Pancreas (tissue), 10 donors: ENCODE data around the gene ARHGAP32. TPM values are rescaled to one million over a fixed set of nuclear protein-coding genes. Genes with fewer than 3 reads are reported as not detected.
A peak's percentile ranks its signal among the peaks of the same experiment; 100 is the strongest.

Source experiments
- ATAC-seq, 4 donors: fragments of 200-7000 bp; cut with Tn5 transposase; one replicate each; pipeline versions ENCODE4 v1.8.0 to v1.9.1; 2020; ENCODE audit warnings: mild to moderate bottlenecking in 4 of 4, moderate library complexity in 4 of 4
- DNase-seq, 6 donors: peaks; one replicate each; pipeline ENCODE4 v3.0.0-alpha.2; 2020
- FAIRE-seq: peaks from 2 replicates; lab custom pipeline; 2012; peaks lifted over from hg19 to GRCh38; lab: Jason Lieb, UNC
- H3K27ac ChIP-seq, 4 donors: fragments of 200-600 bp; sonication (generic); 1 replicate in 3 of 4; 2 replicates in 1 of 4; pipeline versions ENCODE4 v1.5.0 to v1.8.0; 2020
- H3K27me3 ChIP-seq, 4 donors: fragments of 200-600 bp; one replicate each; pipeline ENCODE4 v1.8.0; 2021
- H3K36me3 ChIP-seq, 3 donors: fragments of 200-600 bp; sonication (generic) in 1 of 3; one replicate each; pipeline versions ENCODE4 v1.5.0 to v1.8.0; 2020 to 2021
- H3K4me1 ChIP-seq, 3 donors: fragments of 200-600 bp; one replicate each; pipeline ENCODE4 v1.8.0; 2021
- H3K4me3 ChIP-seq, 4 donors: fragments of 200-600 bp; sonication (generic) in 2 of 4; one replicate each; pipeline versions ENCODE4 v1.5.0 to v1.8.0; 2020 to 2021
- H3K9me3 ChIP-seq, 4 donors: fragments of 200-600 bp; one replicate each; pipeline ENCODE4 v1.8.0; 2021
- CTCF ChIP-seq, 4 donors: fragments of 200-600 bp; sonication (generic) in 3 of 4; IDR thresholded peaks; one replicate each; pipeline versions ENCODE4 v1.5.0 to v1.8.0; 2021; ENCODE audit warnings: antibody characterized with exemption in 4 of 4
- WGBS, 2 donors: extraction: QIAGEN DNeasy Blood & Tissue Kit; methylation state at CpG; one replicate each; pipeline ENCODE4 v1.1.7; 2013; 5-methylcytosine and 5-hydroxymethylcytosine counted together
- intact Hi-C, 3 donors: fragments of 100-400 bp; cut with DNase I; formaldehyde crosslinking; loops; one replicate each; pipeline versions ENCODE4 v1.11.1 to v1.14.2; 2022
- polyA plus RNA-seq, 2 donors: library from polyadenylated mRNA; stranded (reverse); fragments of 200-250 nt; gene quantifications; one replicate each; pipeline ENCODE4 v1.2.3, GENCODE V29; 2013
- total RNA-seq, 6 donors: library from RNA; stranded (reverse); fragmentation: NEBNext Ultra II Directional in 4 of 6; extraction: Animal tissue kit (Norgen Biotek cat#: 25700) in 4 of 6; gene quantifications; one replicate each; pipeline versions ENCODE4 v1.2.1 to v1.2.4, GENCODE V29; 2021 to 2023
- donor health status: healthy with polysubstance abuse.
- donor health status: DM: no; HTN: no; CAD: no; lungs with moderate emphysema.
- donor health status: DM: no; HTN: no; CAD: no.
- donor health status: control.
- donor health status: control.
- donor health status: Bipolar disorder and iron deficiency.
- donor health status: DM: yes; HTN: yes; CAD: no.
- donor health status: DM: no; HTN: no; CAD: no.
- donor health status: DM: no; HTN: no; CAD: no.
- donor health status: DM: yes; HTN: yes; CAD: no.

The ARHGAP32 gene
- total and polyA plus RNA-seq, 8 donors: 5.0 to 36.6 (median 22.3) TPM

GRCh38 chr11:128948583-128948982 is 243.5 kb downstream of the ARHGAP32 start:
- intact Hi-C loops: no loop called here
- no peak for FAIRE-seq
- WGBS, 2 donors: 73 to 82% methylated on average over 3 of the region's 3 CpGs

GRCh38 chr11:128947773-128948172 is 244.4 kb downstream of the ARHGAP32 start:
- intact Hi-C loops: no loop called here
- Histone ChIP-seq H3K27ac (no peak overlapping the region), H3K27me3 (no peaks in the 10 kb centered on the region), H3K4me1 (peaks cover 0 to 10% (median 8%) of the 10 kb centered on the region in 3 donors), H3K36me3 (no peaks in the 10 kb centered on the region), H3K4me3 (no peak overlapping the region), H3K9me3 (no peaks in the 10 kb centered on the region)
- 84 to 87% methylated on average over 2 of the region's 2 CpGs for WGBS, 2 donors
- FAIRE-seq: no peak
- no peak for ATAC-seq
- DNase-seq: no peak
- no peak for TF ChIP-seq CTCF (IDR thresholded peaks at IDR 0.05)

More at GRCh38 chr11:128948583-128948982, 243.5 kb downstream of the ARHGAP32 start:
- Histone ChIP-seq H3K36me3 (no peaks in the 10 kb centered on the region), H3K9me3 (no peaks in the 10 kb centered on the region), H3K4me3 (no peak overlapping the region), H3K27me3 (no peaks in the 10 kb centered on the region), H3K27ac (no peak overlapping the region), H3K4me1 (peaks cover 0 to 10% (median 8%) of the 10 kb centered on the region in 3 donors)
- peak in 2 of 4 donors; percentile 21 to 56 for ATAC-seq
- DNase-seq: no peak
- TF ChIP-seq CTCF (IDR thresholded peaks at IDR 0.05): no peak

GRCh38 chr11:128946648-128947047 is 245.5 kb downstream of the ARHGAP32 start:
- Histone ChIP-seq H3K27ac (no peak overlapping the region), H3K9me3 (no peaks in the 10 kb centered on the region), H3K36me3 (no peaks in the 10 kb centered on the region), H3K27me3 (no peaks in the 10 kb centered on the region), H3K4me1 (peaks cover 0 to 10% (median 8%) of the 10 kb centered on the region in 3 donors), H3K4me3 (no peak overlapping the region)
- ATAC-seq (no peak), DNase-seq (no peak), FAIRE-seq (no peak)
- no peak for TF ChIP-seq CTCF (IDR thresholded peaks at IDR 0.05)
- intact Hi-C loops: no loop called here
- WGBS, 2 donors: 21 to 49% methylated on average over 2 of the region's 2 CpGs

- ATAC-seq (no peak), DNase-seq (no peak), FAIRE-seq (no peak)
- no peak for TF ChIP-seq CTCF (IDR thresholded peaks at IDR 0.05)
- H3K27ac ChIP-seq: no peak overlapping the region
- no peaks in the 10 kb centered on the region for H3K9me3 ChIP-seq
- no peaks in the 10 kb centered on the region for H3K27me3 ChIP-seq
- no peaks in the 10 kb centered on the region for H3K4me1 ChIP-seq
- no peak overlapping the region for H3K4me3 ChIP-seq
- intact Hi-C loops: no loop called here
- WGBS, 2 donors: 76 to 82% methylated on average over 16 of the region's 16 CpGs
- H3K36me3 ChIP-seq: no peaks in the 10 kb centered on the region
Observed at GRCh38 chr11:128943428-128943976, 248.6 kb downstream of the ARHGAP32 start.

- Histone ChIP-seq H3K27me3 (no peaks in the 10 kb centered on the region), H3K4me1 (no peaks in the 10 kb centered on the region), H3K27ac (no peak within 1 kb of the TSS), H3K4me3 (no peak within 1 kb of the TSS), H3K9me3 (no peaks in the 10 kb centered on the region), H3K36me3 (no peaks in the 10 kb centered on the region)
- 81 to 83% methylated on average over 21 of the region's 21 CpGs for WGBS, 2 donors
- no peak for TF ChIP-seq CTCF (IDR thresholded peaks at IDR 0.05)
- ATAC-seq: no peak
- FAIRE-seq: no peak
- DNase-seq: no peak
- intact Hi-C loops: no loop called here
Observed at GRCh38 chr11:128942817-128943427, 249.2 kb downstream of the ARHGAP32 start, which contains the start of gene TP53AIP1. Gene TP53AIP1 (minus strand): TSS chr11:128942871. CDS start chr11:128937818, 5,053 bp downstream.
